A549 (cell line): ENCODE results near the gene TMEM80.

Source experiments
- BCL3 ChIP-seq: fragments of >200 bp; sonication (Bioruptor Twin); formaldehyde crosslinking; IDR thresholded peaks from 3 replicates; pipeline ENCODE4 v1.6.1; 2016
- CTCF ChIP-seq: fragments of >200 bp; sonication (Bioruptor Twin); formaldehyde crosslinking; IDR thresholded peaks from 3 replicates; pipeline ENCODE4 v1.5.1; 2016
- EP300 ChIP-seq, 2 experiments: fragments of >200 bp; sonication (Bioruptor Twin); formaldehyde crosslinking; IDR thresholded peaks; 2 replicates in 1 of 2; 3 replicates in 1 of 2; pipeline ENCODE4 v1.6.1; 2016 to 2017
- GATA3 ChIP-seq: IDR thresholded peaks from 2 replicates; pipeline ENCODE4 v1.6.1; 2012; ENCODE audit warnings: borderline replicate concordance
- MAFK ChIP-seq: fragments of 450-650 bp; IDR thresholded peaks from 2 replicates; pipeline ENCODE4 v1.6.1; 2014; ENCODE audit not compliant: partially characterized antibody
- POLR2A ChIP-seq: IDR thresholded peaks from 2 replicates; pipeline ENCODE4 v1.6.1; 2012; ENCODE audit warnings: mild to moderate bottlenecking, low read length
- RFX5 ChIP-seq: fragments of 450-650 bp; IDR thresholded peaks from 2 replicates; pipeline ENCODE4 v1.7.1; 2014; ENCODE audit warnings: antibody characterized with exemption, mild to moderate bottlenecking, moderate library complexity
- USF2 ChIP-seq: fragments of 450-650 bp; IDR thresholded peaks from 2 replicates; pipeline ENCODE4 v1.6.1; 2014; ENCODE audit warnings: antibody characterized with exemption

GRCh38 chr11:646214-646613, 49.4 kb upstream of the TMEM80 start:
- TF ChIP-seq BCL3 (no peak), CTCF (no peak), EP300 (IDR thresholded peaks at IDR 0.05) (no peak), USF2 (no peak), GATA3 (no peak), POLR2A (no peak), RFX5 (no peak), MAFK (no peak)
